Mucosa of descending colon (tissue), 3 donors: ENCODE measurements around the gene SEPHS1. TPM values are rescaled to one million over a fixed set of nuclear protein-coding genes. Genes with fewer than 3 reads are reported as not detected.

Experiments used
- ATAC-seq: fragments of 200-7000 bp; cut with Tn5 transposase; one replicate; pipeline ENCODE4 v1.9.1; 2020; ENCODE audit warnings: mild to moderate bottlenecking, moderate library complexity
- DNase-seq, 3 donors: peaks; one replicate each; pipeline ENCODE4 v3.0.0-alpha.2; 2020
- H3K36me3 ChIP-seq: fragments of 200-600 bp; one replicate; pipeline ENCODE4 v1.8.0; 2021; ENCODE audit warnings: low read depth, mild to moderate bottlenecking
- H3K4me1 ChIP-seq: fragments of 200-600 bp; one replicate; pipeline ENCODE4 v1.8.0; 2021; ENCODE audit warnings: low read depth, mild to moderate bottlenecking
- H3K4me3 ChIP-seq: fragments of 200-600 bp; one replicate; pipeline ENCODE4 v1.8.0; 2021; ENCODE audit warnings: mild to moderate bottlenecking
- H3K9me3 ChIP-seq: fragments of 200-600 bp; one replicate; pipeline ENCODE4 v1.8.0; 2021; ENCODE audit warnings: mild to moderate bottlenecking
- intact Hi-C, 2 donors: fragments of 100-400 bp; cut with DNase I in 1 of 2; cut with micrococcal nuclease in 1 of 2; formaldehyde crosslinking; loops; one replicate each; pipeline versions ENCODE4 v1.11.0 to v1.11.1; 2022; cut with DNase I, micrococcal nuclease
- total RNA-seq, 3 donors: library from RNA; stranded (reverse); fragmentation: NEBNext Ultra II Directional in 2 of 3; extraction: Animal tissue kit (Norgen Biotek cat#: 25700) in 2 of 3; gene quantifications; one replicate each; pipeline versions ENCODE4 v1.2.1 to v1.2.4, GENCODE V29; 2021 to 2023
- TF ChIP-seq, protein P1 (sequence below): fragments of 200-600 bp; IDR thresholded peaks from one replicate; pipeline ENCODE4 v1.8.0; 2022; ENCODE audit warnings: antibody characterized with exemption, mild to moderate bottlenecking
- donor health status: DM: no; HTN: no; CAD: no; lungs with moderate emphysema.
- donor health status: DM: no; HTN: no; CAD: no.
- donor health status: DM: no; HTN: yes; CAD: no.

Gene SEPHS1
- total RNA-seq, 3 donors from 2014 or later, result 32.3 to 40.3 (median 36.6) TPM

- TF ChIP-seq, protein P1, sequence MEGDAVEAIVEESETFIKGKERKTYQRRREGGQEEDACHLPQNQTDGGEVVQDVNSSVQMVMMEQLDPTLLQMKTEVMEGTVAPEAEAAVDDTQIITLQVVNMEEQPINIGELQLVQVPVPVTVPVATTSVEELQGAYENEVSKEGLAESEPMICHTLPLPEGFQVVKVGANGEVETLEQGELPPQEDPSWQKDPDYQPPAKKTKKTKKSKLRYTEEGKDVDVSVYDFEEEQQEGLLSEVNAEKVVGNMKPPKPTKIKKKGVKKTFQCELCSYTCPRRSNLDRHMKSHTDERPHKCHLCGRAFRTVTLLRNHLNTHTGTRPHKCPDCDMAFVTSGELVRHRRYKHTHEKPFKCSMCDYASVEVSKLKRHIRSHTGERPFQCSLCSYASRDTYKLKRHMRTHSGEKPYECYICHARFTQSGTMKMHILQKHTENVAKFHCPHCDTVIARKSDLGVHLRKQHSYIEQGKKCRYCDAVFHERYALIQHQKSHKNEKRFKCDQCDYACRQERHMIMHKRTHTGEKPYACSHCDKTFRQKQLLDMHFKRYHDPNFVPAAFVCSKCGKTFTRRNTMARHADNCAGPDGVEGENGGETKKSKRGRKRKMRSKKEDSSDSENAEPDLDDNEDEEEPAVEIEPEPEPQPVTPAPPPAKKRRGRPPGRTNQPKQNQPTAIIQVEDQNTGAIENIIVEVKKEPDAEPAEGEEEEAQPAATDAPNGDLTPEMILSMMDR, result no peak
Observed at GRCh38 chr10:13360587-13360986, 12.5 kb upstream of the SEPHS1 start.

DNA sequence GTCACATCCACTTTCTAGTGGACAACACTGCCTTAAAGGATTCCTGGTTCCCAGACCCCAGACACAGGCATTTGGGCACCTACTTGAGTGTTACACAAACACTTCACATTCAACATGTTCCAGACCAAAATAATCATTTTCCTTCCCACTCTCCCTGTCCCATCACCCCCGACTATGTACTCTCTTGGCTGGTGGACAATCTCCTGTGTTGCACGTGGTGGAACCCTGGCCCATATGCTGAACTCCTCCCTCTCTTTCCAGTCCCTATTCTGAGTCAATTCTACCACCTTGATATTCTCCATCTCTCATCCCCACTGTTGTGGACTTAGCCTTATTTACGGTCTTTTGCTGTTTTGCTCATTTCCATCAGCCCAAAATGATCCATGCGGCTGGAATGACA lies 8.3 kb upstream of the SEPHS1 start:
- H3K36me3 ChIP-seq, result no peaks in the 10 kb centered on the region
- DNase-seq (no peak), ATAC-seq (no peak)
- no peaks in the 10 kb centered on the region for H3K9me3 ChIP-seq
- H3K4me3 ChIP-seq, result no peak overlapping the region
- H3K4me1 ChIP-seq, result no peaks in the 10 kb centered on the region
- TF ChIP-seq, protein P1, result no peak
- intact Hi-C loops, result no loop called here

More at GRCh38 chr10:13360587-13360986, 12.5 kb upstream of the SEPHS1 start:
- Histone ChIP-seq H3K9me3 (no peaks in the 10 kb centered on the region), H3K4me3 (no peak overlapping the region), H3K4me1 (peaks cover 3% of the 10 kb centered on the region), H3K36me3 (no peaks in the 10 kb centered on the region)
- ATAC-seq, result no peak
- DNase-seq, result no peak
- intact Hi-C loops, result no loop called here

- DNase-seq (no peak), ATAC-seq (no peak)
- intact Hi-C loops, result no loop called here
Observed at GRCh38 chr10:13354783-13355182, 6.7 kb upstream of the SEPHS1 start.

GRCh38 chr10:13352519-13352918 lies 4.4 kb upstream of the SEPHS1 start:
- H3K9me3 ChIP-seq, result no peaks in the 10 kb centered on the region
- peaks cover 10% of the 10 kb centered on the region for H3K4me1 ChIP-seq
- intact Hi-C loops, result no loop called here
- no peak overlapping the region for H3K4me3 ChIP-seq
- TF ChIP-seq, protein P1, result no peak
- ATAC-seq (no peak), DNase-seq (no peak)
- H3K36me3 ChIP-seq, result no peaks in the 10 kb centered on the region

More at GRCh38 chr10:13354783-13355182, 6.7 kb upstream of the SEPHS1 start:
- no peaks in the 10 kb centered on the region for H3K9me3 ChIP-seq
- no peaks in the 10 kb centered on the region for H3K36me3 ChIP-seq
- TF ChIP-seq, protein P1, result no peak
- H3K4me3 ChIP-seq, result no peak overlapping the region
- H3K4me1 ChIP-seq, result peaks cover 6% of the 10 kb centered on the region

- ATAC-seq (no peak), DNase-seq (no peak)
- Histone ChIP-seq H3K4me3 (no peak overlapping the region), H3K36me3 (no peaks in the 10 kb centered on the region), H3K4me1 (peaks cover 10% of the 10 kb centered on the region), H3K9me3 (no peaks in the 10 kb centered on the region)
- intact Hi-C loops, result no loop called here
- TF ChIP-seq, protein P1, result no peak
Observed at GRCh38 chr10:13351340-13351915, 3.3 kb upstream of the SEPHS1 start.
